SU-DHL-6 (cell line): ENCODE data around the gene IFTAP.
"Not testable (repeated sequence)": the region's sequence is repeated elsewhere in the genome, so short reads cannot be mapped to it uniquely, and the experiment has no call there.

ENCODE experiments used
- H2AFZ ChIP-seq: fragments of 200-600 bp; sonication (generic); 2 replicates; pipeline ENCODE4 v1.6.1; 2014; ENCODE audit warnings: low read depth, mild to moderate bottlenecking, moderate library complexity, mixed read lengths, antibody characterized with exemption, low read length; ENCODE audit not compliant: severe bottlenecking
- H3F3A ChIP-seq: fragments of 200-600 bp; shearing (Covaris generic); 2 replicates; pipeline ENCODE4 v1.6.0; 2016; ENCODE audit warnings: antibody characterized with exemption, mild to moderate bottlenecking; ENCODE audit not compliant: insufficient read depth
- H3K27ac ChIP-seq: fragments of 200-600 bp; sonication (generic); 2 replicates; pipeline ENCODE4 v1.5.1; 2016; ENCODE audit warnings: low read depth, mild to moderate bottlenecking, low read length, moderate library complexity, mixed read lengths
- H3K27me3 ChIP-seq: fragments of 200-600 bp; sonication (generic), shearing (Covaris generic); 2 replicates; pipeline ENCODE4 v1.6.0; 2014; ENCODE audit warnings: mild to moderate bottlenecking, low read length
- H3K36me3 ChIP-seq: fragments of 200-600 bp; sonication (generic); 2 replicates; pipeline ENCODE4 v1.6.1; 2014; ENCODE audit warnings: mild to moderate bottlenecking, low read length, mixed read lengths
- H3K4me2 ChIP-seq: fragments of 300-600, 200-600 bp; shearing (Covaris generic), sonication (generic); 2 replicates; pipeline ENCODE4 v1.6.0; 2014; ENCODE audit warnings: low read length, low read depth, mild to moderate bottlenecking; ENCODE audit not compliant: poor library complexity, severe bottlenecking
- H3K4me3 ChIP-seq: fragments of 200-600 bp; sonication (generic); 2 replicates; pipeline ENCODE4 v1.5.1; 2014; ENCODE audit warnings: antibody characterized with exemption, low read length, mild to moderate bottlenecking, mixed read lengths; ENCODE audit not compliant: insufficient read depth, poor library complexity, severe bottlenecking
- H3K79me2 ChIP-seq: fragments of 200-600 bp; sonication (generic); 2 replicates; pipeline ENCODE4 v1.6.1; 2014; ENCODE audit warnings: mild to moderate bottlenecking, low read length, moderate library complexity; ENCODE audit not compliant: insufficient read depth
- H3K9ac ChIP-seq: fragments of 200-600 bp; sonication (generic); 2 replicates; pipeline ENCODE4 v1.7.0; 2014; ENCODE audit warnings: mild to moderate bottlenecking, low read length
- H3K9me2 ChIP-seq: fragments of 200-600 bp; sonication (generic); replicated peaks from 2 replicates; pipeline ENCODE4 v1.6.1; 2014; ENCODE audit warnings: low read length; ENCODE audit not compliant: insufficient read depth
- H3K9me3 ChIP-seq: fragments of 200-600 bp; sonication (generic); 2 replicates; pipeline ENCODE4 v1.6.1; 2014; ENCODE audit warnings: low read length, mixed read lengths; ENCODE audit not compliant: insufficient read depth
- H4K20me1 ChIP-seq: fragments of 200-600 bp; sonication (generic); 2 replicates; pipeline ENCODE4 v1.6.1; 2014; ENCODE audit warnings: low read depth, mild to moderate bottlenecking, antibody characterized with exemption, low read length, moderate library complexity, mixed read lengths
- EZH2phosphoT487 ChIP-seq: fragments of 200-600 bp; sonication (generic), shearing (Covaris generic); conservative IDR thresholded peaks from 2 replicates; pipeline ENCODE4 v1.6.1; 2018; ENCODE audit warnings: mild to moderate bottlenecking, antibody characterized with exemption, low read length, moderate library complexity, mixed read lengths
- TF ChIP-seq, protein P1 (sequence below): fragments of 200-600 bp; sonication (generic); IDR thresholded peaks from one replicate; pipeline ENCODE4 v1.5.1; 2017; ENCODE audit warnings: antibody characterized with exemption, mild to moderate bottlenecking, low read length, moderate library complexity; ENCODE audit not compliant: insufficient read depth, poor library complexity, severe bottlenecking

The IFTAP gene, protein sequence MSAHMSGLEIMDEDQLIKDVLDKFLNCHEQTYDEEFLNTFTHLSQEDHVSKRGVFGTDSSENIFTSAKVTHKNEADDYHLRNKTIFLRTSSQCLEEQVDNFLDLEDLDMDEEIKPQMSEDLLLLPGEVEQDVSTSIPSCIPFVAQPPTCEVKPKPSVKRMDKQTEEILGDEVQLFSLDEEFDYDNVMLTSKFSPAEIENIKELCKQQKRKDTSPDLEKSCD

DNA sequence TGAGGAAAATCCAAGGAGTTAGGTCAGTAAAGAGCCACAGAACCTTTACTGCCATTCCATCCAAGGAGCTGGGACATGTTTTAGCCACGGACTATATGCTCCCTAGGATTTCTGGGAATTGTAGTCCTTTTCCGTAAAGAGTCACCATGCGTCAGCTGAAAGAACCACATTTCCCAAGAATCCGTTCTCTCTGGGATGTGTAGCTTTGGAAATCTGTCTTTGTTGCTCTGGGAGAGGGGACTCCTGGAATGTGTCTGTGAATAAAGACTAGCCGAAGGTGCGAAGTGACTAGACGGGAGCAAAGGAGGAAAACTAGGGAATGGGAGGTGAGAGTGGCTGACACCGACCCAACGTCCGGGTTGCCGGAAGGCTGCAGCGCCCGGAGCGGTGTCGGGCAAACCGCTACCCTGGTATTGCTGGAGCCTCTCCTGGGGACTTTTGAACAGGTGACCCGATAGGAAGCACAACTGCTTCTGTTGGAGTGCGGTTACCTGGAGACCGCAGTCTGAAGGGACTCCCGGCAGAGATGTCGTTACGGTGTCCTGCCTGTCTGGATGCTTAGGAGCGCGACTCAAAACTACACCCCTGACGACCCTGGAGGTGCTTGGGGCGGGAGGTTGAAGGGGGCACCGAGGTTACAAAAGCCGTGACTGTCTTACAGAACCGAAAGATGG lies at the start of gene IFTAP:
IFTAP (plus strand) TSS at position 187 of the 674 bp plus-strand sequence. CDS start 15,602 bp downstream, outside the sequence.
- Histone ChIP-seq H3K9ac (no peak within 1 kb of the TSS), H3K79me2 (no peaks in the 10 kb centered on the region), H3K27me3 (no peaks in the 10 kb centered on the region), H3K9me2 (no peaks in the 10 kb centered on the region), H3K4me3 (no peak within 1 kb of the TSS), H3K4me2 (no peak within 1 kb of the TSS), H4K20me1 (no peaks in the 10 kb centered on the region), H2AFZ (no peak within 1 kb of the TSS), H3F3A (no peaks in the 10 kb centered on the region), H3K9me3 (no peaks in the 10 kb centered on the region), H3K27ac (no peak within 1 kb of the TSS), H3K36me3 (no peaks in the 10 kb centered on the region)
- TF ChIP-seq EZH2phosphoT487 = no peak
- TF ChIP-seq, protein P1, sequence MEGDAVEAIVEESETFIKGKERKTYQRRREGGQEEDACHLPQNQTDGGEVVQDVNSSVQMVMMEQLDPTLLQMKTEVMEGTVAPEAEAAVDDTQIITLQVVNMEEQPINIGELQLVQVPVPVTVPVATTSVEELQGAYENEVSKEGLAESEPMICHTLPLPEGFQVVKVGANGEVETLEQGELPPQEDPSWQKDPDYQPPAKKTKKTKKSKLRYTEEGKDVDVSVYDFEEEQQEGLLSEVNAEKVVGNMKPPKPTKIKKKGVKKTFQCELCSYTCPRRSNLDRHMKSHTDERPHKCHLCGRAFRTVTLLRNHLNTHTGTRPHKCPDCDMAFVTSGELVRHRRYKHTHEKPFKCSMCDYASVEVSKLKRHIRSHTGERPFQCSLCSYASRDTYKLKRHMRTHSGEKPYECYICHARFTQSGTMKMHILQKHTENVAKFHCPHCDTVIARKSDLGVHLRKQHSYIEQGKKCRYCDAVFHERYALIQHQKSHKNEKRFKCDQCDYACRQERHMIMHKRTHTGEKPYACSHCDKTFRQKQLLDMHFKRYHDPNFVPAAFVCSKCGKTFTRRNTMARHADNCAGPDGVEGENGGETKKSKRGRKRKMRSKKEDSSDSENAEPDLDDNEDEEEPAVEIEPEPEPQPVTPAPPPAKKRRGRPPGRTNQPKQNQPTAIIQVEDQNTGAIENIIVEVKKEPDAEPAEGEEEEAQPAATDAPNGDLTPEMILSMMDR = no peak

DNA sequence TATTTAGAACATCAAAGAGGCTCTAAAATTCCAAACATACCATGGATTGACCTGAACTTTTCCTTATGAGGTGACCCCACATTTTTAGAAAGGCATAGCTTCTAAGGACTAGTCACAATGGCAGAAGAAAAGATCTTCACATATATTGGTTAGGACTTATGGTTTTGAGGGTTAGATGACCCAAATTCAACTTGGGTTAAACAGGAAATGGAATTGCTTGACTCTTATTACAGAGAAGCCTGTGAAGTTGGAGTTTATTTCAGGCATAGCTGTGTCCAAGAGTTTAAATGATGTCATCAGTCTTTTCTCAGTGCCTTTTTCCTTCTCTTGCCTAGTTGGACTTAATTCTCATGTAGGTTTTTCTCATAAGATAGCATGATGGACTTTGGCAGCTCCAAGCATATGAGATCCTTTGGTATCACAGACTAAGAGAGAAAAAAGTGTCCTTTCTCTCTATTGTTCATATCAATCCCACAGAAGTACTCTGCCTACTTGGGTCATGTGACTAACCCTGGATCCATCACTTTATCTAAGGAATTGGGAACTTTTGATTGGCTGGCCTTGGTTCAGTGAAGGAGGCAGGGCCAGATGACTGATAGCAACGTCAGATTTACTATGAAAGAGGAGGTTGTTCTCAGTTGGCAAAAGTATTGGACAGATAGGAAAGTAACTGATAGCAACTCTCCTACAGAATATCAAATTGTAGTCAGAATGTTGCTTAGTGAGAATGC lies 43.8 kb upstream of the IFTAP start:
- Histone ChIP-seq H3K79me2 (no peaks in the 10 kb centered on the region), H3K27ac (no peak overlapping the region), H3K36me3 (no peaks in the 10 kb centered on the region), H2AFZ (no peak overlapping the region), H4K20me1 (no peaks in the 10 kb centered on the region), H3K4me2 (no peak overlapping the region), H3K9ac (no peak overlapping the region), H3K9me2 (no peaks in the 10 kb centered on the region), H3K27me3 (no peaks in the 10 kb centered on the region), H3F3A (no peaks in the 10 kb centered on the region), H3K9me3 (no peaks in the 10 kb centered on the region), H3K4me3 (no peak overlapping the region)
- TF ChIP-seq, protein P1 = no peak
- TF ChIP-seq EZH2phosphoT487 = no peak

DNA sequence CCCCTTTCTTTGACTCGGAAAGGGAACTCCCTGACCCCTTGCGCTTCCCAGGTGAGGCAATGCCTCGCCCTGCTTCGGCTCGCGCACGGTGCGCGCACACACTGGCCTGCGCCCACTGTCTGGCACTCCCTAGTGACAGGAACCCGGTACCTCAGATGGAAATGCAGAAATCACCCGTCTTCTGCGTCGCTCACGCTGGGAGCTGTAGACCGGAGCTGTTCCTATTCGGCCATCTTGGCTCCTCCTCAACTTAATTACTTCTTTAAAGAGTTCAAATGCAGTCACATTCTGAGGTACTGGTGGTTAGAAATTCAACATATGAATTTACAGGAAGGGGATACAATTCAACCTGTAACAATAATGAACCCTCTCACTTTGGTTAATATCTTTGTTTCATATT lies 36.9 kb upstream of the IFTAP start:
- not testable (repeated sequence) for H3K9ac ChIP-seq

DNA sequence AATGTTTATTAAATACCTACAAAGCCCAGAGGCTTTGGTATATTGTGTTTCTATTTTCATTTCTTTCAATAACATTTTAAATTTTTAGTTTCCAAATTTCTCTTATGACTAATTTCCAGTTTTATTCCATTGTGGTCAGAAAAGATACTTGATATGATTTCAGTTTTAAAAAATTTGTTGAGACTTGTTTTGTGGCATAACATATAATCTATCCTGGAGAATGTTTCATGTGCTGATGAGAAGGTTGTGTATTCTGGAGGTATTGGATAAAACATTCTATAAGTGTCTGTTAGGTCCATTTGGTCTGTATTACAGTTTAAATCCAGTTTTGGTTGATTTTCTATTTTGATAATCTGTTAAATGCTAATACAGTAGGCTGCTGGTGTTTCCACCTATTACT lies 36.3 kb upstream of the IFTAP start:
- Histone ChIP-seq H4K20me1 (no peaks in the 10 kb centered on the region), H3K9me2 (no peaks in the 10 kb centered on the region), H3K9ac (no peak overlapping the region), H3K27me3 (no peaks in the 10 kb centered on the region), H3K36me3 (no peaks in the 10 kb centered on the region), H3K4me3 (no peak overlapping the region), H3K4me2 (no peak overlapping the region), H3K79me2 (no peaks in the 10 kb centered on the region), H2AFZ (no peak overlapping the region), H3K9me3 (no peaks in the 10 kb centered on the region), H3K27ac (no peak overlapping the region), H3F3A (no peaks in the 10 kb centered on the region)
- no peak for TF ChIP-seq EZH2phosphoT487
- TF ChIP-seq, protein P1 = no peak

More for the DNA sequence above, 36.9 kb upstream of the IFTAP start:
- H3K4me3 ChIP-seq, H3K4me2 ChIP-seq, H3K9me3 ChIP-seq, H3F3A ChIP-seq, H3K27ac ChIP-seq, H3K79me2 ChIP-seq, H3K27me3 ChIP-seq, H3K9me2 ChIP-seq, H3K36me3 ChIP-seq, H4K20me1 ChIP-seq, H2AFZ ChIP-seq: not testable (repeated sequence)
